ENCODE data around the gene OR1E1. TPM values are rescaled to one million over a fixed set of nuclear protein-coding genes. Genes with fewer than 3 reads are reported as not detected.

The OR1E1 gene
- total RNA-seq (2022) (not detected in 2 replicates), Bru-seq, nascent RNA (not detected), BruChase-seq, experiment 1, labeled RNA remaining after a 6-hour chase (not detected), BruChase-seq, experiment 2, labeled RNA remaining after a 2-hour chase (not detected)
- long read RNA-seq = 0 reads

- Mint-ChIP-seq H3K9me3 (ENCODE audit: low read depth, unreplicated experiment) (peaks cover 3% of the 10 kb centered on the region), H3K36me3 (ENCODE audit: insufficient read depth, unreplicated experiment) (no peaks in the 10 kb centered on the region), H3K4me1 (ENCODE audit: low read depth, unreplicated experiment) (no peaks in the 10 kb centered on the region), H3K4me3 (ENCODE audit: low read depth, unreplicated experiment) (no peak within 1 kb of the TSS), H3K27ac (ENCODE audit: unreplicated experiment) (no peak within 1 kb of the TSS), H3K27me3 (ENCODE audit: unreplicated experiment) (peaks cover 47% of the 10 kb centered on the region)
- intact Hi-C loops (cut with micrococcal nuclease; ENCODE audit: unreplicated experiment) = no loop called here
- BruUV-seq (replicated peaks) = no TSS peak
- CTCF ChIA-PET = no interaction called here
- TF ChIP-seq CTCF (IDR thresholded peaks at IDR 0.05; ENCODE audit: unreplicated experiment) = no peak
- no peak for DNase-seq
These were observed at the start of gene OR1E1 for GRCh38 chr17:3398310-3398709. Gene OR1E1 (minus strand): TSS chr17:3398410. CDS start chr17:3398410, 0 bp downstream.

GRCh38 chr17:3447625-3448024 is 49.4 kb upstream of the OR1E1 start:
- CTCF ChIA-PET = no interaction called here
- no TSS peak for BruUV-seq (replicated peaks)
- Mint-ChIP-seq H3K9me3 (ENCODE audit: low read depth, unreplicated experiment) (no peaks in the 10 kb centered on the region), H3K4me3 (ENCODE audit: low read depth, unreplicated experiment) (no peak overlapping the region), H3K36me3 (ENCODE audit: insufficient read depth, unreplicated experiment) (no peaks in the 10 kb centered on the region), H3K4me1 (ENCODE audit: low read depth, unreplicated experiment) (no peaks in the 10 kb centered on the region), H3K27me3 (ENCODE audit: unreplicated experiment) (peaks cover 7% of the 10 kb centered on the region), H3K27ac (ENCODE audit: unreplicated experiment) (no peak overlapping the region)
- intact Hi-C loops (cut with micrococcal nuclease; ENCODE audit: unreplicated experiment) = no loop called here
- TF ChIP-seq CTCF (IDR thresholded peaks at IDR 0.05; ENCODE audit: unreplicated experiment) = no peak
- DNase-seq = no peak

- H3K27me3 Mint-ChIP-seq (ENCODE audit: unreplicated experiment) = peaks cover 45% of the 10 kb centered on the region
- no peaks in the 10 kb centered on the region for H3K36me3 Mint-ChIP-seq (ENCODE audit: insufficient read depth, unreplicated experiment)
These were observed 42.2 kb upstream of the OR1E1 start for GRCh38 chr17:3440451-3440850.

GRCh38 chr17:3438368-3438767 is 40.2 kb upstream of the OR1E1 start:
- CTCF ChIA-PET = no interaction called here

More at GRCh38 chr17:3440451-3440850, 42.2 kb upstream of the OR1E1 start:
- Mint-ChIP-seq H3K27ac (ENCODE audit: unreplicated experiment) (no peak overlapping the region), H3K4me1 (ENCODE audit: low read depth, unreplicated experiment) (no peaks in the 10 kb centered on the region), H3K4me3 (ENCODE audit: low read depth, unreplicated experiment) (no peak overlapping the region), H3K9me3 (ENCODE audit: low read depth, unreplicated experiment) (no peaks in the 10 kb centered on the region)
- TF ChIP-seq CTCF (IDR thresholded peaks at IDR 0.05; ENCODE audit: unreplicated experiment) = no peak
- CTCF ChIA-PET = no interaction called here
- BruUV-seq (replicated peaks) = no TSS peak
- intact Hi-C loops (cut with micrococcal nuclease; ENCODE audit: unreplicated experiment) = no loop called here
- DNase-seq = no peak

More at GRCh38 chr17:3438368-3438767, 40.2 kb upstream of the OR1E1 start:
- BruUV-seq (replicated peaks) = no TSS peak
- intact Hi-C loops (cut with micrococcal nuclease; ENCODE audit: unreplicated experiment) = no loop called here
- H3K4me3 Mint-ChIP-seq (ENCODE audit: low read depth, unreplicated experiment) = no peak overlapping the region
- H3K27ac Mint-ChIP-seq (ENCODE audit: unreplicated experiment) = no peak overlapping the region
- no peak for DNase-seq
- H3K27me3 Mint-ChIP-seq (ENCODE audit: unreplicated experiment) = peaks cover 64% of the 10 kb centered on the region
- H3K4me1 Mint-ChIP-seq (ENCODE audit: low read depth, unreplicated experiment) = no peaks in the 10 kb centered on the region
- H3K9me3 Mint-ChIP-seq (ENCODE audit: low read depth, unreplicated experiment) = no peaks in the 10 kb centered on the region
- H3K36me3 Mint-ChIP-seq (ENCODE audit: insufficient read depth, unreplicated experiment) = no peaks in the 10 kb centered on the region
- no peak for TF ChIP-seq CTCF (IDR thresholded peaks at IDR 0.05; ENCODE audit: unreplicated experiment)

Data from Calu3 (cell line).